OCI-LY1 (cell line): ENCODE measurements around the gene PITPNM3.

Source experiments
- CTCF ChIP-seq: fragments of 200-600 bp; sonication (generic), shearing (Covaris generic); IDR thresholded peaks from 2 replicates; pipeline ENCODE4 v1.5.1; 2017; ENCODE audit warnings: mild to moderate bottlenecking, antibody characterized with exemption, low read length, moderate library complexity, mixed read lengths
- EZH2 ChIP-seq: fragments of 200-600 bp; sonication (generic), shearing (Covaris generic); IDR thresholded peaks from 2 replicates; pipeline ENCODE4 v1.8.0; 2017; ENCODE audit warnings: borderline replicate concordance, mixed run types, mild to moderate bottlenecking, antibody characterized with exemption, low read length, moderate library complexity, mixed read lengths

DNA sequence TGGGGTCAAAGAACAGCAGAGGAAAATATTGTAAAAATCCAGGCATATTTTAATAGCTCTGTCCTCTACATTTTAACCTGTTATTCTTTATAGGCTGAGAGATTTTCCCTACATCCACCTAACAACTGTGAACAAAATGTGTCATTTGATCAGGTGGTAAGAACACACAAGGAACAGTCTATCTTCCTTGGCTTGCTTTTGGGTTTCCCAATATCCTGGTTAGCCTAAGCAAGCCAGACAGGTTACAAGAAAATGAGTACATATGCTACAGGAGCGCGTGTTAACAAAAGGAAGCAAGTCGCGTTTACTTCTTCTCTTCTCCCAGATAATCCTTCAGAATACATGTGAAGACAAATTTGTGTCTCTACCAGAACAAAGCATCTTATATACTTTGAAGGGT lies 31.0 kb upstream of the PITPNM3 start:
- TF ChIP-seq CTCF: no peak
- no peak for TF ChIP-seq EZH2
